ENCODE data around the gene OR1D5. TPM values are rescaled to one million over a fixed set of nuclear protein-coding genes. Genes with fewer than 3 reads are reported as not detected.

OR1D5 gene
- total RNA-seq, 1 donor from 2014 or later, result not detected

- no peak for DNase-seq (ENCODE audit: low read depth)
- H3K4me3 ChIP-seq (ENCODE audit: insufficient read depth, low read depth, low read length), result no peak overlapping the region
- Mint-ChIP-seq H3K27ac (ENCODE audit: unreplicated experiment) (no peak overlapping the region), H3K9me3 (ENCODE audit: unreplicated experiment) (peaks cover 6% of the 10 kb centered on the region), H3K36me3 (ENCODE audit: low read depth, unreplicated experiment) (peaks cover 12% of the 10 kb centered on the region), H3K27me3 (ENCODE audit: low read depth, unreplicated experiment) (peaks cover 2% of the 10 kb centered on the region), H3K4me3 (ENCODE audit: unreplicated experiment) (no peak overlapping the region), H3K4me1 (ENCODE audit: low read depth, unreplicated experiment) (peaks cover 4% of the 10 kb centered on the region)
- no peaks in the 10 kb centered on the region for H3K36me3 ChIP-seq (ENCODE audit: insufficient read depth, low read length)
- no peaks in the 10 kb centered on the region for H3K79me2 ChIP-seq (ENCODE audit: insufficient read depth, low read length)
- no peaks in the 10 kb centered on the region for H3K27me3 ChIP-seq (ENCODE audit: insufficient read depth, low read length)
- no peak overlapping the region for H2AFZ ChIP-seq (ENCODE audit: low read depth, low read length)
- no peak overlapping the region for H3K27ac ChIP-seq (ENCODE audit: low read depth, low read length)
- H3K4me2 ChIP-seq (ENCODE audit: low read length), result no peak overlapping the region
- H3K4me1 ChIP-seq (ENCODE audit: insufficient read depth, low read length), result peaks cover 6% of the 10 kb centered on the region
- no peaks in the 10 kb centered on the region for H4K20me1 ChIP-seq (ENCODE audit: insufficient read depth, low read length)
- H3K9ac ChIP-seq (ENCODE audit: low read length), result no peak overlapping the region
- peaks cover under 1% of the 10 kb centered on the region for H3K9me3 ChIP-seq (ENCODE audit: insufficient read depth, low read depth, low read length)
- no peak for TF ChIP-seq CTCF (IDR thresholded peaks at IDR 0.05; ENCODE audit: insufficient read depth, low read depth, low read length)
- no peak for TF ChIP-seq EZH2 (IDR thresholded peaks at IDR 0.05; ENCODE audit: insufficient read depth, low read length)
- FAIRE-seq, result no peak
These were observed 34.0 kb downstream of the OR1D5 start for GRCh38 chr17:3029213-3029913.

- Histone ChIP-seq H3K4me1 (ENCODE audit: insufficient read depth, low read length) (peaks cover 6% of the 10 kb centered on the region), H2AFZ (ENCODE audit: low read depth, low read length) (no peak overlapping the region), H3K27ac (ENCODE audit: low read depth, low read length) (no peak overlapping the region), H3K27me3 (ENCODE audit: insufficient read depth, low read length) (no peaks in the 10 kb centered on the region), H3K9ac (ENCODE audit: low read length) (no peak overlapping the region), H3K4me3 (ENCODE audit: insufficient read depth, low read depth, low read length) (no peak overlapping the region), H3K9me3 (ENCODE audit: insufficient read depth, low read depth, low read length) (peaks cover 8% of the 10 kb centered on the region), H3K79me2 (ENCODE audit: insufficient read depth, low read length) (no peaks in the 10 kb centered on the region), H4K20me1 (ENCODE audit: insufficient read depth, low read length) (no peaks in the 10 kb centered on the region), H3K4me2 (ENCODE audit: low read length) (no peak overlapping the region), H3K36me3 (ENCODE audit: insufficient read depth, low read length) (no peaks in the 10 kb centered on the region)
- no peak overlapping the region for H3K4me3 Mint-ChIP-seq (ENCODE audit: unreplicated experiment)
- peaks cover 24% of the 10 kb centered on the region for H3K36me3 Mint-ChIP-seq (ENCODE audit: low read depth, unreplicated experiment)
- H3K27me3 Mint-ChIP-seq (ENCODE audit: low read depth, unreplicated experiment), result peaks cover 2% of the 10 kb centered on the region
- H3K27ac Mint-ChIP-seq (ENCODE audit: unreplicated experiment), result no peak overlapping the region
- FAIRE-seq (no peak), DNase-seq (ENCODE audit: low read depth) (no peak)
- peaks cover 16% of the 10 kb centered on the region for H3K9me3 Mint-ChIP-seq (ENCODE audit: unreplicated experiment)
- H3K4me1 Mint-ChIP-seq (ENCODE audit: low read depth, unreplicated experiment), result peaks cover 4% of the 10 kb centered on the region
- TF ChIP-seq EZH2 (IDR thresholded peaks at IDR 0.05; ENCODE audit: insufficient read depth, low read length) (no peak), CTCF (IDR thresholded peaks at IDR 0.05; ENCODE audit: insufficient read depth, low read depth, low read length) (no peak)
These were observed 35.4 kb downstream of the OR1D5 start for GRCh38 chr17:3027786-3028532.
